Ovary (tissue), 3 donors: ENCODE data around the gene ZNF423.

ENCODE experiments used
- CTCF ChIP-seq, 3 donors: fragments of 450-650 bp in 2 of 3; fragments of 200-600 bp in 1 of 3; IDR thresholded peaks; one replicate each; pipeline versions ENCODE4 v1.5.1 to v1.8.0; 2016 to 2022; ENCODE audit warnings: antibody characterized with exemption in 3 of 3, mild to moderate bottlenecking in 1 of 3
- POLR2A ChIP-seq: fragments of 450-650 bp; IDR thresholded peaks from one replicate; pipeline ENCODE4 v1.6.1; 2017; ENCODE audit warnings: antibody characterized with exemption, mild to moderate bottlenecking, moderate library complexity
- donor health status: DM: no; HTN: no; CAD: no.

- TF ChIP-seq POLR2A (no peak), CTCF (IDR thresholded peaks at IDR 0.05) (no peak)
Measured at GRCh38 chr16:49574826-49575225, 281.1 kb downstream of the ZNF423 start.
